GM18499 (cell line): ENCODE results near the gene KAZN.
"Not testable (repeated sequence)": the region's sequence is repeated elsewhere in the genome, so short reads cannot be mapped to it uniquely, and the experiment has no call there.

Experiments used
- ATAC-seq: cut with Tn5 transposase; IDR thresholded peaks from one replicate; pipeline ENCODE4 v1.9.1; 2021; ENCODE audit warnings: moderate number of reproducible peaks; ENCODE audit not compliant: insufficient read depth, unreplicated experiment

Gene KAZN

DNA sequence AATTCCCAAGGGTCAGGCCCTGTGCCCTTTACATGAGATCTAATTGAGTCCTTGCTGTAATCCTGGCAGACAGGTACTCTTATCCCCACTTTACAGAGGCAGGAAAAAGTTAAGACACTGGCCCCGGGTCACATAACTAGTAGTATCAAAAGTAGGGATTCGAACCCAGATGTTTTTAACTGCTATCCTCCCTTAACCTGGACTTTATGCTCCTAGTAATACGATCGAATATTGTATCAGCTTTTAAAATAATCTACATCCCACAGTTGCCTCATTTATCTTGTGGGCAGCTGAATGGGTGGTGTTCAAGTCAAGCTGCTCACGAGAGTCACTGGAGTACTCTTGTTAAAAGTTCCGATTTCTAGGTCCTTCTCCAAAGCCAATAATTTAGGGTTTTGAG lies 529.6 kb downstream of the KAZN start:
- no peak for ATAC-seq

DNA sequence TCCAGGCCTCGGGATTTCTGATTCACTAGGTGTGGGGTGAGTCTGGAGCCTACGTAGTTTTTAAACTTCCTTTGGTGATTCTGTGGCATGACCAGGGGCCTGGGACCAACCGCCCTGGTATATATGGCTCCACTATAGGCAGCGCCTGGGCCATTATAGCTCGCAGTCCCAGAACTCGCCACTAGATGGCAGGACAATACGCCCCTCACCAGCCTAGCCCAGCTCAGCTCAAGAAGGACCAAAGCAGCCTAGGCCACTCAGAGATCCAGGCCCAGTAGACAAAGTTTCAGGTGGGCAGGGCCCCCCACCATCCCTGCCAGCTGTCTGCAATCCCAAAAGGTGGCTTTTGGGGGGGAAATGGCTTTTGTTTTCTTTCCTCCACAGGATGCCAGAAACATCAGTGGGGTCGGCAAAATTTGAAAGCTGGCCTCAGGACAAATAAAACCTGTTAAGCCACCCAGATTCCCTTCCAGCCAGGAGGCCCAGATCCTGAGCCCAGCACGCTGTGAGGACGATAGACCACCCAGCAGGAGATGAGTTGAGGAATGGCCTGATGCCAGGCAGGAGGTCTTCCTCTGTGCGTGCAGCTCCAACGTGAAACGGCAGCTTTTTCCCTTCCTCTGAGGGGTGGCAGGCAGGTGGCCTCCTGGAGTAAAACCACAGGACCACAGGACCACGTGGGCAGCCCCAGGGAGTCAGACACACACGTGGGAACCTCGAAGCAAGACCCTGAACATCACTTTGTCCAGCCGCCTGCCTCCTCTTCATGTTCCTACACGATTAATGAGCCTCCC lies 530.2 kb downstream of the KAZN start:
- ATAC-seq = no peak

DNA sequence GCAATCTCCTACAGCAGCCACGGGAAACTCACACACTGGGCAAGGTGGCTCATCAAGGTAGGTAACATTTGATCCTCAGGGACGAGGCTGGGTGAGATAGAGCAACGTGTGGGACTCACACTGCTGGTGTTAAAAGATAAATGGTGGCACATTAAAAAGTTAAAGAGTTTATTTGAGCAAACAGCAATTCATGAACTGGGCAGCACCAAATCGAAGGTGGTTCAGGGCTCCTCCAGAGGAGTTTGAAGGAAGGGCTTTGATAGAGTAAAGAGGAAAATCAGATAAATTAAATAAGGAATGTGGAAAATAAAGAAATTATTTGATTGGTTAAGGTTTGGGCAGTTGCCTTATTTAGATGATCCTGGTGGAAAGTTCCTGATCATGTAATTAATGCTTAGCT lies 531.5 kb downstream of the KAZN start:
- ATAC-seq = no peak

DNA sequence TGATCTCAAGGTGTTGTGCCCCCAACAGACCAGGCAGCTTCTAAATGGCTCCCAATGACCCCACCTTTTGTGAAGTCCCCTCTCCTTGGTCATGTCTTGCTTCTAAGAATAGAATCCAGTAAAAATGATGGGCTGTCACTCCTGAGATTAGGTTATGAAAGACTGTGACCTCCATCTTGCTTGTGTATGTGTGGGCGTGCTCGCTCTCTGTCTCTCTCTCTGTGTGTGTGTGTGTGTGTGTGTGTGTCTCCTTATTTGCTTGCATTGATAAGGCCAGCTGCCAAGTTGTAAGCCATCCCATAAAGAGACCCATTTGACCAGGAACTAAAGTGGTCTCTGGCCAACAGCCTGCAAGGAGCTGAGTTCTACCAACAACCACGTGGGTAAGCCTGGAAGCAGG lies 532.1 kb downstream of the KAZN start:
- no peak for ATAC-seq

DNA sequence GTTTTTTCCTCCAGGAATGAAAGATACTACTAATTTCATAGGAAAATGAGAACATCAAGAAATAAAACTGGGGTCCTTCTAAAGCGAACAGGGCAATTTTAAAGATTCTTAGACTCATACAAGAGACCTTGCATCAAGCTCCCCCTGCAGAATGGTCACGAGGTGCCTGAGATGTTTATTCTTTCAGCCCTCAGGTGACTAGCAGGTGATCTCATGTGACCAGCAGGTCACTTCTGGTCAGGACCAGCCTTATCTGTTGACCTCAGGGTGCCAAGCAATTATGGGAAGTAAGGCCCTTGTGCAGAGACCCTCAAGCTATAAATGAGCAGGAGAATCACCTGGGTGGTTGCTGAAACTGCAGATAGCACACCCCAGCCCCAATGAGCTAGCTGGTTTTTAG lies 534.5 kb downstream of the KAZN start:
- ATAC-seq = no peak

DNA sequence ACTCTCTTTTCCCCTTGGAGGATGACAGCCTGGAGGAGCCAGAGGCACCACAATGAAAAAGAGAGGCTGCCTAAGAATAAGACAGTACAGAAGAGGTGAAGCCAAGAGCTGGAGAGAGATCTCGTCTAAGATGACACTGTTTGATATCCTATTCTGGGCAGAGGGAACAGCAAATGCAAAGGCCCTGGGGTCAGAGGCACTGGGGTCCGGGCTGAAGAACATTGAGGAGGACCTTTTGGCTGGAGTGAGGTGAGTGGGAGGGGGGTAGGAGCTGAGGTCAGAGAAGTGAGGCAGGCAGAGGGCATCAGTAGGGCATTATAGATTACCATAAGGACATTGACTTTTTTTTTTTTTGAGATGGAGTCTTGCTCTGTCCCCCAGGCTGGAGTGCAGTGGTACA lies 535.8 kb downstream of the KAZN start:
- ATAC-seq = no peak

DNA sequence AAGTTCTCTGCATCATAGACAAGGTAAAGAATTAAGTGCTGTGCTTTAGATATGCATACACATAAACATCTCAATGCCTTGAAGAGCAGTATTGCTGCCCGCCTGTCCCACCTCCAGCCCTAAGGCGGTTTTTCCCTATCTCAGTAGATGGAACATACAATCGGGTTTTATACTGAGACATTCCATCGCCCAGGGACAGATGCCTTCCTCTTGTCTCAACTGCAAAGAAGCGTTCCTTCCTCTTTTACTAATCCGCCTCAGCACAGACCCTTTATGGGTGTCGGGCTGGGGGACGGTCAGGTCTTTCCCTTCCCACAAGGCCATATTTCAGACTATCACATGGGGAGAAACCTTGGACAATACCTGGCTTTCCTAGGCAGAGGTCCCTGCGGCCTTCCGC lies 537.1 kb downstream of the KAZN start:
- not testable (repeated sequence) for ATAC-seq

DNA sequence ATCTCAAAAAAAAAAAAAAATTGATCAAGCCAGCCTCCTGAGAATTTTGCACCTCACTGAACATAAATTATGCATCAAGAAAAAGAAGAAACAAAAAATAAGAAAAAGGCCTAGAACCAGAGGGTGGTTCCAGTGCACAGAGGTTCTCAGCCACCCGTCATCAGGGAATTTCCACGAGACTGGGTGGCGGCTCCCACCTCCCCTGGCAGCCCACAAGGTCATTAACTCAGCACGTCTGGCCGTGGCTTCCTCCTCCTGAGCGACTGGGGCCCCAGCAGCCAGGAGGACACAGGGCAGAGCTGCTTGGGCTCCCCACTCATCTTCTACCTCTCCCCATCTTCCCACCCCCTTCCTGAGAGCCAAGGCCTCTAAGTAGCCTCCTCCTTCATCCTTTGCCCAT lies 539.3 kb downstream of the KAZN start:
- ATAC-seq = no peak

DNA sequence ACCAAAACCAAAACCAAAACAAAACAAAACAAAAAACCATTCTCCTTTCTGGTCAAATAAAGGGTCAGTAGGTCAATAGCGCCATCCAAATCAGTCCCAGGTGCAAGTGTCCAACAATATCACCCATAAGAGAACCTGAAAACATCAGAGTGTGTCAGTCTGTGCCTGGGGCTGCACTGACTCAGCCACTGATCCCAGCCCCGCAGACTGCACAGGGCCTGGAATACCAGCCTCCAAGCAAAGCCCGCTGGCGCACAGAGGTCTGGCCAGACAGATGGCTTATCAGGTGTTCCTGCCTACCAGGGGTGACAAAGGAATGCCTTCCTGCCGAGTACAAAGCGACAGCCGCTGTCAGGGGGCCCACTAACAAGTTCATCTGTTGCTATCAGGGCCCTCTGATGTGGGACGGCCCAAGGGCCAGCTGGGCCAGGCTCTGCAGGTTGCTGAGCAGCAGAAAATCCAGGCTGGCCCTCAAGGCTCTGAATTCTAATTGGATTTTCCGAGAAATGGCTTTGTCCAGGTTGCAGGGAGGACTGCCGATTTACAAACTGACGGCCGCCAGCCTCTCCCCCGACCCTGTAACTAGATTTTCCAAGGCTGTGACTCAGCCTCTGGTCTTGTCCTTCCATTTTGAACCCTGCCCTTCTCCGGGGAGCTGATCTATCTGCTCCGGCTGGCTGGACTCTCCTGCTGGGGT lies 541.3 kb downstream of the KAZN start:
- no peak for ATAC-seq

DNA sequence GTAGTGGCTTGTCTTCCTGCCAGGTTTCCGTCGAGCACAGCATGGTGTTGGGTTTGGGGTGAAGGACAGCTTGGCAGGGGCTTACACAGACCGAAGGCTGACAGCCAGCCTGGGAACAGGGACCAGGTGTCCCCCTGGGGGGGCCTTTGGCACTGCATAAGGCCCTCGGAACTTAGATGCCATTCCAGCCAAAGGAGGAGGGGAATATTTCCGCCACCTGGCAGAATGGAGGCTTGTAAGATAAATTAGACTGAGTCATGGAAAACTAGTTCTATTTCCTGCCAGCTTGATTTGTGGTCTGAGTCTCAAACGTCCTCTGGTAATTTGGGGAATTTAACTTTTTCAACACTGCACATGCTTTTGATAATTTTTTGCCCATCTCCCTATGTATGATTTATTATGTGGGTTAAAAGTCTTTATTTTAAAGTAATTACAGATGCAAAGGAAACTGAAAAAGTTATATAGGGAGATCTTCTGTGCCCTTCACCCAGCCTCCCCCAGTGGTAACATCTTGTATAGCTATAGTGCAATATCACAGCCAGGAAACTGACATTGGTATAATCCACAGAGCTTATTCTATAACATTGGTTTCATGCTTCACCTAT lies 543.6 kb downstream of the KAZN start:
- no peak for ATAC-seq

DNA sequence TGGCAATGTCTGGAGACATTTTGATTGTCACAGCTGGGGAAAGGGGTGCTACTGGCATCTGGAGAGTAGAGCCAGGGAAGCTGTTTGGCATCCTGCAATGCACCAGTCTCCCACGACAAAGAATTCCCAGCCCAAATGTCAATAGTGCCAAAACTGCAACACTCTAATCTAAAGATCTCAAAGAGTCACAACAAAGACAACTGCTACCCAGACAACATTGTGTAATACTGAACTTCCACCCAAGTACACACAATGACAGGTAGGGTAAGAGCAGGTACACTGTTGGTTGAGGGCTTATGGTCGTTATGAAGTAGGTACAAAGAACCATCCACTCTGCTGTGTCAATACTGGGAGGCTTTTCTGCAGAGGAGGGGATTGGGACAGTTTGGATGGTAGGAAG lies 546.8 kb downstream of the KAZN start:
- no peak for ATAC-seq

DNA sequence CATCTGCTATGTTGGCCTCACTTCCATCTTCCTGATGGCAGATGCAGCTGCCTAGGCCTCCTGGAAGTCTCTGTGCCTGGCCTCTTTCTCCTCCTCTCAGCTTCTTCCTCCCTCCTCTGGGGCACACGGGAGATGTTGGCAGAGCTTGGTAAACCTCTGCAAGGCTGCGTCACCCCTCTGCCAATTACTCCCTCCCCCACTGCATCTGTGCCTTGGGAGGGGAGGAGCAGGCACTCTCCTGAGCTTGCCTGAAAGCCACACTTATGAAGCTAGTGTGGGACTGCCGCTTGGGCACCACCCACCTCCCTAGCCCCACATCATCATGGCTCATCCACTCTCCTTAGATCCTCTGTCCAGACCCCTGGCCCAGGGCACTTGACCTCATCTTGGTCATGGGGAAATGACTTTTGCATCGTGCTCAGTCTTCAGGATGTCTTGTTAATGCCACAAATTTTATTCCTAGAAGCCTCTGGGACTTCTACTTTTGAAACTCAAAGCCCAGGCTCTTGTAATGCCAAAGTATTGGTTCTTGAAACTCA lies 547.7 kb downstream of the KAZN start:
- no peak for ATAC-seq

DNA sequence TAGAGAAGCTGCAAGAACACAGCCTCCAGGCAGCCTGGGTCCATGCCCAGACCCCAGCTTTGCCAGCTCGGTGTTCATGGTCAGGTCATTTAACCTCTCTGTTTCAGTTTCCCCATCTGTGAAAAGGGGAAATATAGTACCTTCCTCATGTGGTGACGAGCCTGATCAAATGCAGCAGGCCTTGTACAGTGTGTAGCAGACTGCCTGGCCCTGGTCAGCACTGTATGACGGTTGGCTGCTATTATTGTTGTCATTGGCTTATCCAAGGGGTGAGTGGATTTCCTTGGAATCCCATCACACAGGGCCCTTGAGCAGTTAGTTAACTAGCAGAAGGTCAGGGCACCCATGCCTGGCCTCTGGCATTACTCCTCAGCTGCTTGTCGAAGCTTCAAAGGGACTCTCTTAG lies 548.5 kb downstream of the KAZN start:
- ATAC-seq = no peak

DNA sequence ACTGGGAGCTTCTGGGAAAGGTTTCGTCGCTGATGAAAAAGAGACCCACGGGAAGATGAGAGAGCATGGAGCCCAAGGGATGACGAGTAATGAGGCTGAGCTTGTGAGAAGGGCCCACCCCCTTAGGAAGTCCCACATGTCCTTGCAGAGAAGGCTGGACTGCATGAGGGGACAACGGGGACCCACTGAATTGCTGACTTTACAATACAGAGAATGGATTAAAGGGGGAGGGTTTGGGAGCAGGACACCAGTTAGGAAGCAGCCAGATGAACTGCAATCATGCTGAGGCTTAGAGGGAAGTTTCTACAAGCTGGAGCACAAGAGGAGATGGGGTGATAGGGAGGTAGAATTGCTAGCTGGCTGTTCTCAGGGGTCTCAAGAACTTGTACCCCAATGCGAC lies 549.5 kb downstream of the KAZN start:
- no peak for ATAC-seq

DNA sequence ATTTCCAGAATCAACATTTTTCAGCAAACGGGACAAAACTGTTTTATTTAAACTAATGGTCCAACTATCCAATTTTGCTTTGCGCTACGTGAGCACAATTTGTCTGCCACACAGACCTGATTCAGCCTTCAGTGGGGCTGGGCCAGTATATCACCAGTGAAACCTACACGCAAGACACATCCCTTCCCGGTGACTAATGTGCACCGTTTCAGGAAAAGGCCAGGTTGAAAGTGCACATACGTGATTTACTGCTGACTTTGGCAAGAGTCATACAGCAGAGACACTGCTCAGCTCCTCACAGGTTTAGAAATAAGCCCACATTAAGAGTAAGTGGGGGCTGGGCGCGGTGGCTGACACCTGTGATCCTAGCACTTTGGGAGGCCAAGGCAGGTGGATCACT lies 550.0 kb downstream of the KAZN start:
- no peak for ATAC-seq

DNA sequence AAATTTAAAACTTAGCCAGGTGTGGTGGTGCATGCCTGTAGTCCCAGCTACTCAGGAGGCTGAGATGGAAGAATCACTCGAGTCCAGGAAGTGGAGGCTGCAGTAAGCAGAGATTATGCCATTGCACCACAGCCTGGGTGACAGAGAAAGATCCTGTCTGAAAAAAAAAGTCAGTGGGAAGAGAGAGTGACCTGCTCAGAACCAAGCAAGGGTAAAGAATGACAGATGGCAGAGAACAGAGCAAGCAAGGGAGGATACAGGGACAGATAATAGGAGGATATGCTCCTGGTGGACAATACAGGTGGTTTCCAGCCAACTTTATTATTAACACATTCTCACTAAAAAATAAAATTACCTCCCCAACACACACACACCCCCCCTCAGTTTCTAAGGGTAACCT lies 550.5 kb downstream of the KAZN start:
- no peak for ATAC-seq

DNA sequence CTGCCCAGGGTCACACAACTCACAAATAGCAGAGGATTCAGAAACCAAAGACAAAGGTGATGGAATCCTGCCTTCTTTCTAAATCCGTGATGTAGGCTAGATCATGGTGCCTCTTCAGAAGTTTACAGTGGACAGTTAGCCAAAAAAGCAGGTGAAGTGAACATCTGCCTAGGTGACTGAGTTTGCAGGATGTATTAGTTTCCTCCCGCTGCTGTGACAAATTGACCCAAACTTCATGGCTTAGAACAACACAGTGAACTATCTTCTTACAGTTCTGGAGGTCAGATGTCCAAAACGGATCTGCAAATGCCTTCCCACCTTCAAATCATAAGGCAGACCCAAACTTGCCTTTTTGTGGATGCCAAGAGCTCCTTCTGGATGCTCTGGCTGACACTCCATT lies 551.9 kb downstream of the KAZN start:
- ATAC-seq = no peak

DNA sequence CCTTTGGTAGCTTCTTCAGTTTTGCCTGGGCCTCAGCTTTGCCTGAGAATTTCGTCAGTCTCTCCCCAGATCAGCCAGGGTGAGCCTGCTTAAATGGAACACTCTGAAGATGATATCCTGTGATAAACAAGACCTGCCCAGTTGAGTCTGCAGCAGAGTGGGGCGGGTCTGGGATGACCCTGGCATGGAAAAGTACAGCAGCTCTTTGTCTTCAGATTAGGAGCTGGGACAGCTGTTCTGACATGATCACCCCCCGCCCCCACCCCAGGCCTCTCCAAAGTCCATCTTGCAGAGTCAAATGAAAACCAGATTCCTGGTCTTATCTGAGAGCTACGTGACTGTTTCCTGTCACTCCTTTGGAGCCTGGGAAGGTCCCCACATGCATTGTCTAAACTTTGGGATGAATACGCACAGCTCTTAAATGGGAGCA lies 552.9 kb downstream of the KAZN start:
- ATAC-seq = no peak

DNA sequence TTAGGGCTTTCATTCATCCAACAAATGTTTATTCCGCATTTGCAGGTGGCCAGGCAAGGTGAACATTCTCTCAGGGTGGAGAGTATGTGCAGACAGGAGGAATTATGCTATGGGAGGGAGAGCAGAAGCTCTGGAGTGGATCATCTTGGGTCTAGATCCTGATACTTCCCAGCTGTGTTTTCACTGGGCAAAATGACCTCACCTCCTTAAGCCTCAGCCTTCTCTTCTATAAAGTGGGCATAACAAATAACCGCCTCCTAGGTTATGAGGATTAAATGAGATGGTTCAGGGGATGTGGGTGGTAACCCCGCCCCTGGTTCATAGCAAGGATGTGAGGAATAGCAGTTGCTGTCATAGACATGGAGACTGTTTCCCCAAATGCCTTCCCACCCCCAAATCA lies 553.4 kb downstream of the KAZN start:
- no peak for ATAC-seq

DNA sequence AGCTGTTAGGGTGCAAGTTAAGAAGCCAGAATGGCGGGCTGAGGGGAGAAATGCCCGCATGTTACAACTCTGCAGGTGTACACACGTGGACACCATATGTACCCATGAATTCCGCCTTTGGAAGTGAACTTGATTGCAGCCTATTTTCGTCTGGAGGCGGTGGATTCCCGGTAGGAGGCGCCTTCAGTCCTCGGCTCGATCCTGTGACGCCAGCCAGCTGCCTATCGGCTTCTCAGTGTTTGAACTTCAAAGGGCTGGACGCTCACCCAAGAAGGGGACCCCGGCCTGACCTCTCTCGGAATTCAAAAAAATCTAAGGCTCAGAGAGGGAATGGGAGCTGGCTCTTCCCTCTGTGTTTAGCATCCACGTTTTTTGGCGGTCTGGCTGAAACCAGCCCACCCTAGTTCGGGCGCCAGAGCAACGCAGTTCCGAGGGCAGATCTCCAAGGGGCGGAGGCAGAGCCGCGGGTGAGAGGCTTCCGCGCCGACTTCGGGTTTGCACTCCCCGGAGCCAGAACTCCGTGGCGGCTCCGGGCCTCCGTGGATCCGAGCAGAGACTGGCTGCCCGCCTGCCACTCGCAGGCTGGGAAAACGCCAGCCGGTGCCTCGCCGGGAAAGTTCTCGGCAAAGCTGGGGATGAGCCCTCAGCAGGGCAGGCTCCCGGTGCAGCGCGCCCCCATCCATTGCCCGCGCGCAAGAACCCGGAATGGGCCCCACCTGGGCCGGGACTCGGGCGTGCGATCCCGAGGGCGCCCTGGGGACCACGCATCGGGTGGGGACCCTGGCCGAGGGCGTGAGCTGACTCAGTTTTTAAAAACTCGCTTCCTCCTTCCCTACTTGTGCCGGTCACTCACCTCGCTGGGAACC lies 554.1 kb downstream of the KAZN start:
- no peak for ATAC-seq
